ENCODE results near the gene FAM170B.

Gene FAM170B

DNA sequence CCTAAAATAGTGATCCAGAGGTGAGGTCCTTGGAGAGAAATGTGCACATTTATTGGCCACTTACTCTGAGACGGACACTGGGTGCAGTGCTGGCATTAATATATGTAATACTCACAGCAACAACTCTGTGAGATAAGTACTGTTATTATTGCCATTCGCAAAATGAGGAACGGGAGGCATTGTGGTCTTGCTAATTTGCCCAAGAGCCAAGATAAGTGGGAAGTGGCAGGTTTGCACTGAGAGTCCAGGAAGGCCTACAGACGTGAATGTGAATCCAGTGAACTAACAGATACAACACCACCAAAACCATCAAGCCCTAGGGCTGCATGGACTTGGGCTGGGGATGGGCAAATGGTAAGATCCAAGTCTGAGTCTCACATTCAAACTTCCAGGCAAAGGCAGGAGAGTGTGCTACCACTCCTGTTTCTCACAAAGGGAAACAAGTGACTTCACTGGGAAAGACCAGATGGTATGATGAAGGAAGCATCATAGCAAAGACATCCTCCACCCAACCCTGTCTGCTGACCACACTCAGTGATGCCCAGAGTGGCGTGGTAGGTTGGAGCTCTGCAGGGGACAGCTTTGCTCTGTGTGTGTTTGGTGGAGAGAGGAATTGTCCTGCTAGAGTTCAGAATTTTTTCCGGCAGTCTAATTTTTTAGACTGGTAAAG is 35.1 kb upstream of the FAM170B start:
- Histone ChIP-seq H3K27ac (ENCODE audit: low read depth, low read length, severe bottlenecking) (no peak overlapping the region), H3K9me3 (ENCODE audit: control insufficient read depth, low read length) (no peaks in the 10 kb centered on the region), H3K4me1 (ENCODE audit: control insufficient read depth, insufficient read depth, low read length, poor library complexity, severe bottlenecking) (no peaks in the 10 kb centered on the region), H3K4me3 (ENCODE audit: extremely low read depth, insufficient read depth, low read length, poor library complexity, severe bottlenecking) (no peak overlapping the region), H3K36me3 (ENCODE audit: control insufficient read depth, insufficient read depth, low read length) (no peaks in the 10 kb centered on the region)
- 88% methylated on average over 2 of the region's 6 CpGs; no CpG with 5 or more reads in 1 of the 2 experiments for WGBS, 2 experiments (ENCODE audit: insufficient coverage in 2 of 2)

DNA sequence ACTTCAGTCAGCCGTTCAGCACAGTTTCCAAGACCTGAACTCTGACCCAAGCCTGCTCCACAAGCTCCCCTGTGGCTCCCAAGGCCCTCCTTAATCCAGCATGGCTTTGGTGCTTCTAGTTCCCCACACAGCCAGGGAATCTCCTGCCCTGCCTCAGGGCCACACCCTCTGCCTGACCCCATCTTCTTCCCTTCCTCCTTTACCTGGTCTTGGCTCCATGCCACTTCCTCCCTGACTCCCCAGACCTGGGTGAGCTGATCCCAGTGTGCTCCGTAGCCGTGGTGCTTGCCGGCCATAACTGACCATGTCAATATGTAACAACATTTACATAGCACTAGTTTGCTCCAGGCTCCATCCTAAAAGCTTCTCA is 34.3 kb upstream of the FAM170B start:
- WGBS, 2 experiments (ENCODE audit: insufficient coverage in 2 of 2), result 90 to 96% methylated on average over 4 of the region's 4 CpGs
- no peak overlapping the region for H3K4me3 ChIP-seq (ENCODE audit: extremely low read depth, insufficient read depth, low read length, poor library complexity, severe bottlenecking)

GRCh38 chr10:49167425-49168170 is 33.8 kb upstream of the FAM170B start:
- Histone ChIP-seq H3K4me3 (ENCODE audit: extremely low read depth, insufficient read depth, low read length, poor library complexity, severe bottlenecking) (no peak overlapping the region), H3K27ac (ENCODE audit: low read depth, low read length, severe bottlenecking) (no peak overlapping the region)
- 92 to 94% methylated on average over 11 to 12 of the region's 12 CpGs for WGBS, 2 experiments (ENCODE audit: insufficient coverage in 2 of 2)

More for the DNA sequence above, 34.3 kb upstream of the FAM170B start:
- no peaks in the 10 kb centered on the region for H3K9me3 ChIP-seq (ENCODE audit: control insufficient read depth, low read length)
- H3K27ac ChIP-seq (ENCODE audit: low read depth, low read length, severe bottlenecking), result no peak overlapping the region
- H3K4me1 ChIP-seq (ENCODE audit: control insufficient read depth, insufficient read depth, low read length, poor library complexity, severe bottlenecking), result no peaks in the 10 kb centered on the region
- H3K36me3 ChIP-seq (ENCODE audit: control insufficient read depth, insufficient read depth, low read length), result no peaks in the 10 kb centered on the region

GRCh38 chr10:49166484-49167400 is 32.9 kb upstream of the FAM170B start:
- H3K4me1 ChIP-seq (ENCODE audit: control insufficient read depth, insufficient read depth, low read length, poor library complexity, severe bottlenecking), result no peaks in the 10 kb centered on the region
- H3K9me3 ChIP-seq (ENCODE audit: control insufficient read depth, low read length), result no peaks in the 10 kb centered on the region
- no peak overlapping the region for H3K4me3 ChIP-seq (ENCODE audit: extremely low read depth, insufficient read depth, low read length, poor library complexity, severe bottlenecking)
- H3K36me3 ChIP-seq (ENCODE audit: control insufficient read depth, insufficient read depth, low read length), result no peaks in the 10 kb centered on the region
- WGBS, 2 experiments (ENCODE audit: insufficient coverage in 2 of 2), result 87 to 93% methylated on average over 10 to 12 of the region's 14 CpGs
- H3K27ac ChIP-seq (ENCODE audit: low read depth, low read length, severe bottlenecking), result no peak overlapping the region

More at GRCh38 chr10:49167425-49168170, 33.8 kb upstream of the FAM170B start:
- H3K4me1 ChIP-seq (ENCODE audit: control insufficient read depth, insufficient read depth, low read length, poor library complexity, severe bottlenecking), result no peaks in the 10 kb centered on the region
- H3K36me3 ChIP-seq (ENCODE audit: control insufficient read depth, insufficient read depth, low read length), result no peaks in the 10 kb centered on the region
- no peaks in the 10 kb centered on the region for H3K9me3 ChIP-seq (ENCODE audit: control insufficient read depth, low read length)

- Histone ChIP-seq H3K4me1 (ENCODE audit: control insufficient read depth, insufficient read depth, low read length, poor library complexity, severe bottlenecking) (no peaks in the 10 kb centered on the region), H3K27ac (ENCODE audit: low read depth, low read length, severe bottlenecking) (no peak overlapping the region), H3K4me3 (ENCODE audit: extremely low read depth, insufficient read depth, low read length, poor library complexity, severe bottlenecking) (no peak overlapping the region), H3K9me3 (ENCODE audit: control insufficient read depth, low read length) (no peaks in the 10 kb centered on the region), H3K36me3 (ENCODE audit: control insufficient read depth, insufficient read depth, low read length) (no peaks in the 10 kb centered on the region)
- WGBS, 2 experiments (ENCODE audit: insufficient coverage in 2 of 2), result 86 to 89% methylated on average over 8 to 11 of the region's 14 CpGs
Observed at GRCh38 chr10:49165821-49166483, 32.1 kb upstream of the FAM170B start.

DNA sequence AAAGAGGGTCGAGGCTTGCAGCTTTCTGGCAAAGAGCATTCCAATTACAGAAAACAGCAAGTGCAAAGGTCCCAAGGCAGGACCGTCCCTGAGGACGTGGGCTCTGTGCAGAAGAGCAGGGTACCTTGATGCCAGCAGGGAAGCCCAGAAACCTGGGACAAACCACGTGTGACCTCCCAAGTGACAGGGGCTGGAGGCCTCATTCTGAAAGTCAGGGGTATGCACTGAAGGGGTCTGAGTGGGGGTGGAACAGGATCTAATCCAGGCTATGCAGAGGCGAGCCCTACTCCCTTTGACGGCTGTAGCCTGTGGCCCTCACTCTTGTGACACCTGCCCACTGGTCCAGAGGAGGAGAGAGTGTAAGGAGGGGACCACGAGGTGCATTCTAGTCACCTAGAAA is 31.4 kb upstream of the FAM170B start:
- H3K4me1 ChIP-seq (ENCODE audit: control insufficient read depth, insufficient read depth, low read length, poor library complexity, severe bottlenecking), result no peaks in the 10 kb centered on the region
- no peak overlapping the region for H3K27ac ChIP-seq (ENCODE audit: low read depth, low read length, severe bottlenecking)
- no peaks in the 10 kb centered on the region for H3K9me3 ChIP-seq (ENCODE audit: control insufficient read depth, low read length)
- 76 to 81% methylated on average over 7 of the region's 7 CpGs for WGBS, 2 experiments (ENCODE audit: insufficient coverage in 2 of 2)
- no peaks in the 10 kb centered on the region for H3K36me3 ChIP-seq (ENCODE audit: control insufficient read depth, insufficient read depth, low read length)
- no peak overlapping the region for H3K4me3 ChIP-seq (ENCODE audit: extremely low read depth, insufficient read depth, low read length, poor library complexity, severe bottlenecking)

DNA sequence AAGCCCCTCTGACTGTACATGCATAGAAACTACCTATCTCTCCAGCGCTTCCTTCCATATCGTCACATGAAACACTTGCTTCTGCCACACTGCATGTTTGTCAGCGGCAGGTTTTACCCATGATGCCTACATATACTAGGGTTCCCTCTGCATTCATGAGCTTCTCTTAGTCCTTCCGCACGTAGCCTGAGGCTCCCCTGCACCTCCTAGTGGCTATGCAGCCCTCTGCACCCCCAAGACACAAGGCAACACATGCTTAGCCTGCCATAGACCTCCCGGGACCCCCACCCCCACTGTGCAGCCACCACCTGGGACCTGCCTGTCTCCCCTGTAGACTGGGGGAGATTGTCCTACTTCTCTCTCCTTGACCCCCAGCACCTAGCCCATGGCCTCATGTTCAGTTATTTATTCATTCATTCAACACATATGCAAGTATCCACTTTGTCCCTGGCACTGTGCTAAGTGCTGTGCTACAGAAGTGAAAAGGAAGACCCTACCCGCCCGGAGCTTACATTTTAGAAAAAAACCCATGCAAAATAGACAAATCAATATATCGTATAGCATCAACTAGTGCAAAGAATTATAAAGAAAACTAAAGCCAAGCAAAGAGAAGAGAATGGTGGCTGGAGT is 30.9 kb upstream of the FAM170B start:
- WGBS, 2 experiments (ENCODE audit: insufficient coverage in 2 of 2), result 57 to 70% methylated on average over 5 of the region's 9 CpGs
- Histone ChIP-seq H3K36me3 (ENCODE audit: control insufficient read depth, insufficient read depth, low read length) (no peaks in the 10 kb centered on the region), H3K4me1 (ENCODE audit: control insufficient read depth, insufficient read depth, low read length, poor library complexity, severe bottlenecking) (no peaks in the 10 kb centered on the region), H3K9me3 (ENCODE audit: control insufficient read depth, low read length) (no peaks in the 10 kb centered on the region), H3K27ac (ENCODE audit: low read depth, low read length, severe bottlenecking) (no peak overlapping the region), H3K4me3 (ENCODE audit: extremely low read depth, insufficient read depth, low read length, poor library complexity, severe bottlenecking) (no peak overlapping the region)

- no peak overlapping the region for H3K4me3 ChIP-seq (ENCODE audit: extremely low read depth, insufficient read depth, low read length, poor library complexity, severe bottlenecking)
Observed at GRCh38 chr10:49163741-49164140, 29.9 kb upstream of the FAM170B start.

DNA sequence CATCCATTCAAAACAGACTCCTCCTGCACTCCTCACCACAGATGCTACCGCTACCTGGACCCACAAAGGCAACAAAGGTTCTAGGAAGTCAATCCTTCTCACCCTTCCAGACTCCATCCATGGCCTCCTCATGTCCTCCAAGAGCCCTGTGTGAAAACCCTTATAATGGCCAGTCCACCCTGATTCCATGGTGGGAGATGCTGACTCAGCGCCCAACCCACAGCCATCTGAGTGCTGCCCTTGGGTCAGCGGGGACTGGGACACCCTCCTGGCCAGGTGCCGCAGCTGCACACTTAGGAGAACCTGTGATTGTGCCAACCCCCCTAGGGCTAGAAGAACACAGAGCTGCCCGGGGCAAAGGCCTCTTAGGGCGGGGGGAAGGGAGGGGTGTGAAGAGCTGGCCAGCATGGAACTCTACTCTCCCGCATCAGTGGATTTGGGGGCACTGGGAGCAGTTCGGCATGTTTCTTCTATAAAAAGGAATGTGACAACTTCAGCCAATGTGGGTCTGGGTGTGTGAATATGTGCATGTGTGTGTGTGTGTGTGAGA is 29.0 kb upstream of the FAM170B start:
- Histone ChIP-seq H3K27ac (ENCODE audit: low read depth, low read length, severe bottlenecking) (no peak overlapping the region), H3K4me1 (ENCODE audit: control insufficient read depth, insufficient read depth, low read length, poor library complexity, severe bottlenecking) (no peaks in the 10 kb centered on the region), H3K4me3 (ENCODE audit: extremely low read depth, insufficient read depth, low read length, poor library complexity, severe bottlenecking) (no peak overlapping the region), H3K9me3 (ENCODE audit: control insufficient read depth, low read length) (no peaks in the 10 kb centered on the region), H3K36me3 (ENCODE audit: control insufficient read depth, insufficient read depth, low read length) (no peaks in the 10 kb centered on the region)
- WGBS, 2 experiments (ENCODE audit: insufficient coverage in 2 of 2), result 92 to 97% methylated on average over 4 to 5 of the region's 8 CpGs

More at GRCh38 chr10:49163741-49164140, 29.9 kb upstream of the FAM170B start:
- H3K4me1 ChIP-seq (ENCODE audit: control insufficient read depth, insufficient read depth, low read length, poor library complexity, severe bottlenecking), result no peaks in the 10 kb centered on the region
- no peaks in the 10 kb centered on the region for H3K9me3 ChIP-seq (ENCODE audit: control insufficient read depth, low read length)
- WGBS, 2 experiments (ENCODE audit: insufficient coverage in 2 of 2), result 100% methylated on average over 2 to 3 of the region's 4 CpGs
- no peak overlapping the region for H3K27ac ChIP-seq (ENCODE audit: low read depth, low read length, severe bottlenecking)
- no peaks in the 10 kb centered on the region for H3K36me3 ChIP-seq (ENCODE audit: control insufficient read depth, insufficient read depth, low read length)

Measured in mesodermal cell (in vitro differentiated cells).